ENCODE results near the gene PCK1. TPM values are rescaled to one million over a fixed set of nuclear protein-coding genes. Genes with fewer than 3 reads are reported as not detected.
A peak's percentile ranks its signal among the peaks of the same experiment; 100 is the strongest.

PCK1 gene
- total and polyA plus RNA-seq, 2 of the 13 experiments (the other 11 are each of a cell fraction or from before 2014, with no cell fraction given) = 6.5 to 12.6 TPM

- TF ChIP-seq GATAD1 (CRISPR knock-in tag; IDR thresholded peaks at IDR 0.05) = no peak
- no peak for TF ChIP-seq MAFG (CRISPR knock-in tag; IDR thresholded peaks at IDR 0.05)
- TF ChIP-seq ATF4 (CRISPR knock-in tag; IDR thresholded peaks at IDR 0.05) = no peak
Measured at GRCh38 chr20:57576002-57576401, 15.1 kb downstream of the PCK1 start (continued).

- no peak overlapping the region for H3K4me3 ChIP-seq (replicated peaks in 1 of 3; ENCODE audit: insufficient read depth in 1 of 3, low read depth in 2 of 3, low read length in 3 of 3)
- peaks cover 1 to 8% of the 10 kb centered on the region in 2 experiments; a peak in 2 of 5 replicates for H3K27me3 ChIP-seq (ENCODE audit: control insufficient read depth in 1 of 2, insufficient read depth in 2 of 2, low read length in 2 of 2)
- BruUV-seq (replicated peaks) = no TSS peak
- WGBS (ENCODE audit: low lambda C conversion rate) = 15% methylated on average over 6 of the region's 6 CpGs
- FAIRE-seq = no peak
- H2AFZ ChIP-seq (ENCODE audit: low read length) = no peak overlapping the region
- DNase-seq (ENCODE audit: low spot score) = no peak
- ChIA-PET CTCF (ENCODE audit: low intra/inter-chr PET ratio, low total read pairs) (no interaction called here), POLR2A (interaction anchor here (2.3 to 12.9 kb wide), 3 partner anchors 10 to 17 kb away, joined by 21 to 96 read pairs (median 26); partner anchors contain the start of gene PCK1)
- intact Hi-C loops (cut with micrococcal nuclease; ENCODE audit: unreplicated experiment) = no loop called here
- no peaks in the 10 kb centered on the region for H4K20me1 ChIP-seq (ENCODE audit: insufficient read depth, low read length)
- peak overlapping the region; percentile 51 for H3K4me2 ChIP-seq (ENCODE audit: low read depth, low read length)
- ATAC-seq = peak; percentile 4; the same call in 2 of the 3 replicates
- in situ Hi-C loops (cut with HindIII; ENCODE audit: extremely low pct_ligation_motif_present, low pct_unique_long_range_greater_than_20kb) = no loop called here
- H3K9me3 ChIP-seq (ENCODE audit: low read length) = no peaks in the 10 kb centered on the region
- no peaks in the 10 kb centered on the region for H3K36me3 ChIP-seq (replicated peaks in 1 of 2; ENCODE audit: control insufficient read depth in 1 of 2, insufficient read depth in 2 of 2, low read length in 2 of 2)
- no peak overlapping the region for H3K9ac ChIP-seq (ENCODE audit: insufficient read depth, low read depth, low read length)
- no peaks in the 10 kb centered on the region for H3K79me2 ChIP-seq (ENCODE audit: insufficient read depth, low read length)
- peaks cover 69% of the 10 kb centered on the region for H3K4me1 ChIP-seq (ENCODE audit: insufficient read depth, low read length)
- H3K27ac ChIP-seq (ENCODE audit: extremely low read length, insufficient read depth, low read length) = peak overlapping the region; percentile 21
- TF ChIP-seq ZNF761 (CRISPR knock-in tag; conservative IDR thresholded peaks at IDR 0.05) = no peak
- no peak for TF ChIP-seq ZNF335 (CRISPR knock-in tag; IDR thresholded peaks at IDR 0.05)
- no peak for TF ChIP-seq ZFP90 (CRISPR knock-in tag; IDR thresholded peaks at IDR 0.05; ENCODE audit: borderline replicate concordance)
- TF ChIP-seq BRD4 (CRISPR knock-in tag; IDR thresholded peaks at IDR 0.05) = no peak
- TF ChIP-seq ZNF383 (CRISPR knock-in tag; IDR thresholded peaks at IDR 0.05; ENCODE audit: borderline replicate concordance) = no peak
- 0 out of 2 replicates have a peak, but pooled peaks have one; percentile 34 for TF ChIP-seq SKIL (CRISPR knock-in tag; IDR thresholded peaks at IDR 0.05; ENCODE audit: borderline replicate concordance)
Measured at GRCh38 chr20:57576617-57577550, 16.0 kb downstream of the PCK1 start.
